Small intestine (tissue), 7 donors: ENCODE data around the gene NSMCE1. TPM values are rescaled to one million over a fixed set of nuclear protein-coding genes. Genes with fewer than 3 reads are reported as not detected.

Experiments
- DNase-seq, 2 donors: peaks; one replicate each; pipeline versions ENCODE4 v3.0.0 to v3.0.0-alpha.2; 2013
- FAIRE-seq: peaks from 2 replicates; lab custom pipeline; 2012; peaks lifted over from hg19 to GRCh38; lab: Jason Lieb, UNC
- H3K27ac ChIP-seq, 3 donors: one replicate each; pipeline ENCODE4 v1.5.1; 2013; ENCODE audit warnings: low read length in 2 of 3, mild to moderate bottlenecking in 2 of 3, control low read depth in 1 of 3, inconsistent platforms in 1 of 3, low read depth in 1 of 3, moderate library complexity in 1 of 3
- H3K27me3 ChIP-seq, 3 donors: one replicate each; pipeline ENCODE4 v1.6.1; 2013; ENCODE audit warnings: low read length in 3 of 3, inconsistent platforms in 1 of 3; ENCODE audit not compliant: control insufficient read depth in 3 of 3, insufficient read depth in 3 of 3
- H3K36me3 ChIP-seq, 3 donors: one replicate each; pipeline ENCODE4 v1.6.1; 2013; ENCODE audit warnings: low read length in 3 of 3, inconsistent platforms in 1 of 3, low read depth in 1 of 3, mild to moderate bottlenecking in 1 of 3, moderate library complexity in 1 of 3; ENCODE audit not compliant: control insufficient read depth in 3 of 3, insufficient read depth in 2 of 3
- H3K4me1 ChIP-seq, 3 donors: one replicate each; pipeline ENCODE4 v1.6.1; 2013; ENCODE audit warnings: low read length in 2 of 3, inconsistent platforms in 1 of 3, low read depth in 1 of 3, mild to moderate bottlenecking in 1 of 3, moderate library complexity in 1 of 3; ENCODE audit not compliant: control insufficient read depth in 3 of 3, insufficient read depth in 2 of 3
- H3K4me3 ChIP-seq, 3 donors: one replicate each; pipeline ENCODE4 v1.5.1; 2013; ENCODE audit warnings: low read length in 3 of 3, control low read depth in 1 of 3, inconsistent platforms in 1 of 3, low read depth in 1 of 3, mild to moderate bottlenecking in 1 of 3, moderate library complexity in 1 of 3
- H3K9me3 ChIP-seq, 2 donors: one replicate each; pipeline ENCODE4 v1.6.1; 2013; ENCODE audit warnings: low read depth in 1 of 2, low read length in 1 of 2; ENCODE audit not compliant: control insufficient read depth in 2 of 2, insufficient read depth in 1 of 2
- WGBS, 3 donors: extraction: QIAGEN DNeasy Blood & Tissue Kit; methylation state at CpG; one replicate each; pipeline ENCODE4 v1.1.7; 2013; 5-methylcytosine and 5-hydroxymethylcytosine counted together
- polyA plus RNA-seq, 4 donors: library from polyadenylated mRNA; stranded (reverse) in 3 of 4; unstranded in 1 of 4; fragments of 200-250 nt in 3 of 4; fragments of 120-200 nt in 1 of 4; gene quantifications; one replicate each; pipeline versions ENCODE4 v1.2.1 to v1.2.3, GENCODE V29; 2013
- donor health status: healthy with polysubstance abuse.
- donor health status: control.
- donor health status: control.
- donor health status: Bipolar disorder and iron deficiency.
- donor health status: healthy.

NSMCE1 gene
- polyA plus RNA-seq, 4 donors: 37.8 to 66.1 (median 52.3) TPM

DNA sequence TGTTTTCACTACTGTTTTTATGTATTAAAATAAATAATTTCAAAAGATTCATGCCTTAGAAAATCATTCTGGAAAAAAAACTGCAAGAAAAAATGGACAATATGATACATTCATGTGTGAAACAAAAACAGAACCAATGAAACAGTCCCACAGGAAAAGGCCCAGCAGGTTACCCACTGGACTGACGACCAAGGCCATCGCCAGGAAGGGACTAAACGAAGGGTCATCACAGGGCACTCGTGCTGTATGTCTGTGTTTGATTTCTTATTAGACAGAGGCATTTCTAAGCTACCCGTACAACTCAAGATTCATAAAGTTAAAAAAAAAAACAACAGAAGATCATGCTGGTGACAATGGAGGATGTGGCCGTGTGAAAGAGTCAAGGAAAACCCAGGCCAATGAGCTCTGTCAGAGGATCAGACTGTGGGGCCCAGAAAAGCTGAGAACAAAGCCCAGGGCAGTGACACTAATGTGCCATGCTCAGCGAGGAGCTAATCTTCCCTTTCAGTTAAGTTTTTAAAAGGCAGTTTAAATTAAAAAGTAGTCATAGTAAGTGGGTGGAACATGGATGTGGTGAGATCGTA is 31.8 kb downstream of the NSMCE1 start:
- Histone ChIP-seq H3K27ac (peak overlapping the region; percentile 17 to 91 (median 47)), H3K9me3 (no peaks in the 10 kb centered on the region), H3K27me3 (no peaks in the 10 kb centered on the region), H3K4me1 (peaks cover 2 to 32% (median 5%) of the 10 kb centered on the region in 3 donors), H3K4me3 (no peak overlapping the region), H3K36me3 (peaks cover 0 to 61% (median 0%) of the 10 kb centered on the region in 3 donors)
- no peak for DNase-seq
- WGBS, 3 donors: 73 to 87% (median 74%) methylated on average over 8 of the region's 8 CpGs
- FAIRE-seq: no peak

DNA sequence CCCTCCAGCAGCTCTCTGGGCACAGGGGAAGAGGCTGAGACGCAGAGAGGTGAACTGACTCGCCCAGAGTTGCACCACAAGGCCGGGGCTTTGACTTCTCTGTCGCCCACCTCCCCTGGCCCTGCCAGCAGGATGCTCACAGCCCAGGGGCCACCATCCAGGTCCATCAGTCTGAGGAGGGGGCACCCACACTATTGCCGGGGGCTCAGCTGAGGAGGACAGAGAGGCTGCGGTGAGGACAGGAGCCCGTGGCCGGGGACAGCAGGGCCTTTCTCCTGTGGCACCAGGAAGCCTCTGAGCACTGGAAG is 32.7 kb downstream of the NSMCE1 start:
- peaks cover 0 to 61% (median 0%) of the 10 kb centered on the region in 3 donors for H3K36me3 ChIP-seq
- no peaks in the 10 kb centered on the region for H3K27me3 ChIP-seq
- no peak overlapping the region for H3K4me3 ChIP-seq
- WGBS, 3 donors: 82 to 95% (median 87%) methylated on average over 8 of the region's 8 CpGs
- no peak for FAIRE-seq
- H3K27ac ChIP-seq: peak overlapping the region; percentile 57 to 92 (median 77)
- H3K4me1 ChIP-seq: peaks cover 9 to 33% (median 12%) of the 10 kb centered on the region in 3 donors
- DNase-seq: no peak
- H3K9me3 ChIP-seq: no peaks in the 10 kb centered on the region

DNA sequence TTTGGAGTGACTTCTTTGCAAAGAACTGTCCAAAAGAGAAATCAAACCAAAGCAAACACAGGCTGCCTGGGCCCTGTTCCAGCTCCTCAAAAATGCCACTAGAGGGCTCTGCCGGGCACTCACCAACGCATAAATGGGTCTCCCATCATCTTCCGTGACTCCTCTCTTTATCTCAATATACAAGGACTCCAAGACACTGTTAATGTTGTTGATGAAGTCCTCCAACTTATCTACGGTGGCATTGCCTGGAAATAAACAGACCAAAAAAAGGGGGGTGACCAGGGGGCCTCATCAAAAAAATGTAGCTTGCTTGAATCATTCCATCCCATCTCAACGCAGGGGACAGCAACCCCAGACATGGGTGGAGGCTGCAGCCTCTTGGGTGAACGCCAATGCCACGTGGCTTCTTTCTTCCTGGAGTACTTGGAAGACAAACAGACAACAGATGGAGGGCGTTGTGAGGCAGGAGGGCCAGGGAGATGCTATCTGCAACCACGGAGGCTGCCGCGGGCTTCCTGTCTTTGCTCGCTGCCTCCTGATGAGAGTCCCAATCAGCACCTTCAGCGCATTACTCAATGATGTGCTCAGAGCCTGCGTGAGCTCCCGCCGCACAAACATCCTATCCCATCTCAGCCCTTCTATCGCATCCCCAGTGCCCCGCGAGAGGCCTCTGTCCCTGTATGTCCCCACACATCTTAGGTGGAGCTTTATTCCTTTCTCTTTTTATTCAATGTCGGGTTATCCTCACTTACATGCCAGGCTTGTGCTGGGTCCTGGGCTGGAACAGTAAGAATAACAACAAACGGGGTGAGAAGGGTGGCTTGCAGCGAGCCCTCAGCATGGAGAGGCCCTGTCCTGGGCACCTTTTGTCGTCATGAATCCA is 33.3 kb downstream of the NSMCE1 start:
- FAIRE-seq: no peak
- WGBS, 3 donors: 31 to 49% (median 40%) methylated on average over 23 of the region's 23 CpGs
- peaks cover 12 to 38% (median 15%) of the 10 kb centered on the region in 3 donors for H3K4me1 ChIP-seq
- H3K36me3 ChIP-seq: peaks cover 0 to 66% (median 0%) of the 10 kb centered on the region in 3 donors
- no peaks in the 10 kb centered on the region for H3K9me3 ChIP-seq
- no peaks in the 10 kb centered on the region for H3K27me3 ChIP-seq
- peak; percentile 78 to 80 for DNase-seq
- H3K27ac ChIP-seq: peak overlapping the region; percentile 57 to 92 (median 77)
- H3K4me3 ChIP-seq: no peak overlapping the region

DNA sequence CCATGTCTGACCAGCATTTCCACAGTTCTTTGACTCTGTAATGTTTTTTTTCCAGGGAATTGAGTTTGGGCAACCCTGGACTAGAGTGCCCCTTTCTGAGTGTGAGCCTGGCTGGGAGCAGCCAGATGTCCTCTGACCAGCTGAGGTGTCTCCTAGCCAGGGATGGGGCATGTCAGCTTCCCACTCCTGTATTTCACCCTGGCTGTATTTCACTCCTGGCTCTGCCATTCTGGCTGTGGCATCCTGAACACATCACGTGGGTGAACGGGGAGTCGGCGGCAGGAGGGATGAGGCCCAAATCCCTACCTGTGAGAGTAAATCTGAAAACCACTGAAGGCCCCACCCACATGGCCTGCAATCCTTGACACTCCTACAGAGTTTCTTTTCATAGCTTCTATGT is 34.0 kb downstream of the NSMCE1 start:
- no peak for DNase-seq
- Histone ChIP-seq H3K4me3 (no peak overlapping the region), H3K27ac (peak overlapping the region in 2 of 3 donors; percentile 11 to 92), H3K9me3 (no peaks in the 10 kb centered on the region), H3K27me3 (no peaks in the 10 kb centered on the region), H3K36me3 (peaks cover 0 to 68% (median 0%) of the 10 kb centered on the region in 3 donors), H3K4me1 (peaks cover 16 to 45% (median 16%) of the 10 kb centered on the region in 3 donors)
- no peak for FAIRE-seq
- 11 to 33% (median 15%) methylated on average over 4 of the region's 4 CpGs for WGBS, 3 donors

DNA sequence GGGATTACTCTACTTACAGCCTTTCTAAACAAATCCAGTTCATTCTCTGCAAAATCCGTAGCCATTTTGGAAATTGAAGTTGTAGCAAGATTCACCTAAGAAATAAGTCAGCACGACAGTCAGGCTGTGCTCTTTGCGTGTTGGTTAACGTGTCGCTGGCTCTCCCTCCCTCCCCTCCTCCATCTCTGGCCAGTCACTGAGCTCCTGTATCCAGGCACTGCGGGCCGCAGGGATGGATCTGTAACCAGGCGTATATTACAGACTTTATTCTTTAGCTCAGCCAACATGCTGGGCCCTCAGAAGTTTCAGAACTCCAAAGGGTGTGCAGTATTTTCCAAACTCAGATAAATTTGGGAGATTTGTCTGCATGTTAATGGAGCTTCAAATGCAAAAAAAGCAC is 34.4 kb downstream of the NSMCE1 start:
- Histone ChIP-seq H3K4me1 (peaks cover 16 to 50% (median 17%) of the 10 kb centered on the region in 3 donors), H3K27ac (peak overlapping the region in 1 of 3 donors; percentile 9)

DNA sequence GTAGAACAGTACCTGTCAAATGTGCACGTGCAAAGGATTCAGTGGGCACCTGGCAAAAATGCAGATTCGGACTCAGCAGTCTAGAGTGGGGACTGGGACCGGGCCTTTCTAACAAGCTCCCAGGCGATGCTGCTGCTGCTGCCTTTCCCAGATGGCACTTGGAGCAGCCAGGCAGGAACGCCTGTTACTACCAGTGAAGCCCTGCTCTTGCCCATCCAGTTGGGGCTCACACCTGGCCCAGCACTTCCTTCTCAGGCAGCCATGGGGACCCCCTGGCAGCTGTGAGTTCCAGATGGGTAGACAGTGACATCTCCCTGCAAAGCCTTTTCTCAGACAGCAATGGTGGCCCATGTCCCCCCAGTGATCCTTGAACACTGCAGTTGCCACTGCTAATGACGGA is 34.8 kb downstream of the NSMCE1 start:
- Histone ChIP-seq H3K27me3 (no peaks in the 10 kb centered on the region), H3K4me1 (peaks cover 16 to 54% (median 19%) of the 10 kb centered on the region in 3 donors), H3K36me3 (peaks cover 0 to 64% (median 0%) of the 10 kb centered on the region in 3 donors), H3K27ac (peak overlapping the region in 1 of 3 donors; percentile 75), H3K9me3 (no peaks in the 10 kb centered on the region), H3K4me3 (no peak overlapping the region)
- FAIRE-seq: no peak
- 82 to 94% (median 86%) methylated on average over 6 of the region's 6 CpGs for WGBS, 3 donors
- no peak for DNase-seq

More for the DNA sequence above, 34.4 kb downstream of the NSMCE1 start:
- FAIRE-seq: no peak
- no peaks in the 10 kb centered on the region for H3K27me3 ChIP-seq
- no peak for DNase-seq
- no peaks in the 10 kb centered on the region for H3K9me3 ChIP-seq
- 90 to 97% (median 95%) methylated on average over 8 of the region's 8 CpGs for WGBS, 3 donors
- no peak overlapping the region for H3K4me3 ChIP-seq
- H3K36me3 ChIP-seq: peaks cover 0 to 68% (median 0%) of the 10 kb centered on the region in 3 donors

DNA sequence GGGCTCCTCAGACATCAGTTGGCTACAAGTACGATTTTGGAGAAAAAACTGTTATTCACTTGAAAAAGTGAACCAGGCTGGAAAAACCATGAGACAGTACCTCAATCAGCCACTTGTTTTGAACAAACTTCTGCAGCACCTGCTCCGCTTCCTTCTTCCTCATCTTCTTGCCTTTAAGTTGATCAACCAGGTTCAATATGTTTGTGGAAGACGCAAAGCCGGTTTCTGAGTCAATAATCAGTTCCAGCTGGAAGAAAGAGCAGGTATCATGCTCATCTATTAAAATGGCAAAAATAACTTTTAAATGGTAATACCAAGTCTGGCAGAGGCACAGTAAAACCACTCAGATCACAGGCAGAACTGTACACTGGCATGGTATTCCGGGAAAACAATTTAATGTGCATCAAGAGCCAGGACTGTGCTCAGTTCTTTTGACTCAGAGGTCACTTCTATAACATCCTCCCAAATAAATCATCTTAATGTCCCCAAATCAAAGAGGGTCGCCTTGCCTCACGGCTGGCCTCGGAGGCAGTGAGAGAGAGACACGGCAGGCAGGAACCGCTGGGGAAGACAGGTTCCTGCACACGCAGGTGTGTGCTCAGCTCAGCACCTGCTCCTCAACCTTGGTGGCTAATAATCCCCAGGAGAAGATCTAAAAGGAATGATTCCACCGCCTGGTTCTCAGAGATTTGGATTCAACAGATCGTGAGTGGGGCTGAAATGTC is 35.5 kb downstream of the NSMCE1 start:
- Histone ChIP-seq H3K27me3 (no peaks in the 10 kb centered on the region), H3K9me3 (no peaks in the 10 kb centered on the region), H3K4me3 (no peak overlapping the region), H3K4me1 (peaks cover 14 to 55% (median 19%) of the 10 kb centered on the region in 3 donors), H3K36me3 (peaks cover 0 to 63% (median 0%) of the 10 kb centered on the region in 3 donors), H3K27ac (peak overlapping the region; percentile 41 to 76 (median 75))
- DNase-seq (no peak), FAIRE-seq (no peak)
- 33 to 74% (median 59%) methylated on average over 13 of the region's 13 CpGs for WGBS, 3 donors
